Neural progenitor cell (in vitro differentiated cells): ENCODE measurements around the gene CMC1. TPM values are rescaled to one million over a fixed set of nuclear protein-coding genes. Genes with fewer than 3 reads are reported as not detected.

Source experiments
- DNase-seq: peaks from one replicate; pipeline ENCODE4 v3.0.0-alpha.2; 2016; ENCODE audit warnings: low spot score
- H2AFZ ChIP-seq: fragments of 200-600 bp; sonication (generic); replicated peaks from 2 replicates; pipeline ENCODE4 v1.6.1; 2016; ENCODE audit warnings: antibody characterized with exemption
- H3F3A ChIP-seq: fragments of 200-600 bp; sonication (generic); 2 replicates; pipeline ENCODE4 v1.6.1; 2016; ENCODE audit warnings: antibody characterized with exemption, low read depth
- H3K27ac ChIP-seq: fragments of 200-600 bp; sonication (generic); 2 replicates; pipeline ENCODE4 v1.5.1; 2016; ENCODE audit warnings: mild to moderate bottlenecking
- H3K27me3 ChIP-seq: fragments of 200-600 bp; sonication (generic); 2 replicates; pipeline ENCODE4 v1.6.1; 2016; ENCODE audit warnings: mild to moderate bottlenecking, moderate library complexity
- H3K36me3 ChIP-seq: fragments of 200-600 bp; sonication (generic); 2 replicates; pipeline ENCODE4 v1.5.1; 2016
- H3K4me1 ChIP-seq: fragments of 200-600 bp; sonication (generic); 2 replicates; pipeline ENCODE4 v1.6.1; 2016; ENCODE audit warnings: mixed run types
- H3K4me2 ChIP-seq: fragments of 200-600 bp; sonication (generic); 2 replicates; pipeline ENCODE4 v1.6.1; 2016
- H3K4me3 ChIP-seq: fragments of 200-600 bp; sonication (generic); 2 replicates; pipeline ENCODE4 v1.5.1; 2016
- H3K79me2 ChIP-seq: fragments of 200-600 bp; sonication (generic); 2 replicates; pipeline ENCODE4 v1.6.1; 2016; ENCODE audit warnings: low read depth
- H3K9ac ChIP-seq: fragments of 200-600 bp; sonication (generic); 2 replicates; pipeline ENCODE4 v1.6.1; 2016
- H3K9me3 ChIP-seq: fragments of 200-600 bp; sonication (generic); 2 replicates; pipeline ENCODE4 v1.5.1; 2016; ENCODE audit warnings: low read depth
- H4K20me1 ChIP-seq: fragments of 200-600 bp; sonication (generic); 2 replicates; pipeline ENCODE4 v1.6.1; 2016; ENCODE audit warnings: low read depth
- H3K27ac Mint-ChIP-seq: 3 replicates; pipeline ENCODE4 v1.8.0; 2021; ENCODE audit warnings: mixed read lengths
- H3K27me3 Mint-ChIP-seq: 2 replicates; pipeline ENCODE4 v1.8.0; 2022; ENCODE audit warnings: low read depth, mild to moderate bottlenecking, inconsistent platforms, moderate library complexity, mixed read lengths; ENCODE audit not compliant: insufficient read depth
- H3K36me3 Mint-ChIP-seq: 3 replicates; pipeline ENCODE4 v1.8.0; 2021; ENCODE audit warnings: mixed read lengths
- H3K4me1 Mint-ChIP-seq: 3 replicates; pipeline ENCODE4 v1.8.0; 2021; ENCODE audit warnings: mixed read lengths
- H3K4me3 Mint-ChIP-seq: 3 replicates; pipeline ENCODE4 v1.8.0; 2021; ENCODE audit warnings: mild to moderate bottlenecking, moderate library complexity, mixed read lengths
- H3K9me3 Mint-ChIP-seq: 3 replicates; pipeline ENCODE4 v1.8.0; 2020; ENCODE audit warnings: mixed read lengths
- EZH2 ChIP-seq: fragments of 200-600 bp; sonication (generic); IDR thresholded peaks from 2 replicates; pipeline ENCODE4 v1.6.1; 2017; ENCODE audit warnings: antibody characterized with exemption, mild to moderate bottlenecking, moderate library complexity
- EZH2phosphoT487 ChIP-seq: fragments of 200-600 bp; sonication (generic); IDR thresholded peaks from 2 replicates; pipeline ENCODE4 v1.6.1; 2017; ENCODE audit warnings: antibody characterized with exemption
- total RNA-seq: library from RNA; depleted of rRNA; stranded (reverse); fragments of >200 nt; gene quantifications from 2 replicates; pipeline ENCODE4 v1.2.3, GENCODE V29; 2015; ENCODE audit warnings: low replicate concordance
- TF ChIP-seq, protein P1 (sequence below): fragments of 200-600 bp; sonication (generic); IDR thresholded peaks from 2 replicates; pipeline ENCODE4 v1.5.1; 2017; ENCODE audit warnings: antibody characterized with exemption, mild to moderate bottlenecking

The CMC1 gene
- total RNA-seq, 1 donor from 2014 or later: 13.0 TPM

DNA sequence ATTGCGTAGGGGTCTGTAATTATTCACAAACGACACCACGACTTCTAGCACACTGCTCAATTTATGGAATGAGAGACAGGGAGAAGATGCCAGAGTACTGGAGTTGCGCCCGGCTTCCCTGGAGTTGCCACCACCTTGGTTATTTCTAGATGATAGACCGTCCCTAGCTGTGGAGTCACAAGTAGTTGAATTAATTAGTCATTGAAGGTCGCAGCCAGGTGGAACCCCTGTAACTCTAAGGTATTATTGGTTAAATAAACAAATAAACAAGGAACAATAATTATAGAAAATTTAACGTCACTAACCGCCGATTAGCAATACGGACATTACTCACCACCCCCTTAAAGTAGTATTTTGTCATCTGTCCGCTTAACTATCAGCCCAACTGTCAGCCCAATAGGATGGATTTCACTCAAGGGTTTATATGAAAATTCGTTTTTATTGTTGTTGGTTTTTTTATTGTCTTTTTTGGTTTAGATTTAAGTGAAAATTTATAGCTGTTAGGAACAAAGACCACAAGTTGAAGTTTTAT, 108.1 kb downstream of the CMC1 start:
- peaks cover 10% of the 10 kb centered on the region for H3K4me1 ChIP-seq
- TF ChIP-seq EZH2 (no peak), EZH2phosphoT487 (no peak)
- TF ChIP-seq, protein P1, sequence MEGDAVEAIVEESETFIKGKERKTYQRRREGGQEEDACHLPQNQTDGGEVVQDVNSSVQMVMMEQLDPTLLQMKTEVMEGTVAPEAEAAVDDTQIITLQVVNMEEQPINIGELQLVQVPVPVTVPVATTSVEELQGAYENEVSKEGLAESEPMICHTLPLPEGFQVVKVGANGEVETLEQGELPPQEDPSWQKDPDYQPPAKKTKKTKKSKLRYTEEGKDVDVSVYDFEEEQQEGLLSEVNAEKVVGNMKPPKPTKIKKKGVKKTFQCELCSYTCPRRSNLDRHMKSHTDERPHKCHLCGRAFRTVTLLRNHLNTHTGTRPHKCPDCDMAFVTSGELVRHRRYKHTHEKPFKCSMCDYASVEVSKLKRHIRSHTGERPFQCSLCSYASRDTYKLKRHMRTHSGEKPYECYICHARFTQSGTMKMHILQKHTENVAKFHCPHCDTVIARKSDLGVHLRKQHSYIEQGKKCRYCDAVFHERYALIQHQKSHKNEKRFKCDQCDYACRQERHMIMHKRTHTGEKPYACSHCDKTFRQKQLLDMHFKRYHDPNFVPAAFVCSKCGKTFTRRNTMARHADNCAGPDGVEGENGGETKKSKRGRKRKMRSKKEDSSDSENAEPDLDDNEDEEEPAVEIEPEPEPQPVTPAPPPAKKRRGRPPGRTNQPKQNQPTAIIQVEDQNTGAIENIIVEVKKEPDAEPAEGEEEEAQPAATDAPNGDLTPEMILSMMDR: no peak
- no peaks in the 10 kb centered on the region for H3K27me3 ChIP-seq
- H3K36me3 Mint-ChIP-seq: peaks cover 18% of the 10 kb centered on the region
- DNase-seq: no peak
- peaks cover 7% of the 10 kb centered on the region for H3K9me3 ChIP-seq
- peaks cover 46% of the 10 kb centered on the region for H3K79me2 ChIP-seq
- peak overlapping the region; percentile 95 for H3K4me3 Mint-ChIP-seq
- peaks cover 16% of the 10 kb centered on the region for H3F3A ChIP-seq
- peak overlapping the region; percentile 59 for H3K4me3 ChIP-seq
- H3K36me3 ChIP-seq: no peaks in the 10 kb centered on the region
- peak overlapping the region; percentile 95 for H3K27ac ChIP-seq
- peaks cover 4% of the 10 kb centered on the region for H3K27me3 Mint-ChIP-seq
- H3K4me1 Mint-ChIP-seq: peaks cover 34% of the 10 kb centered on the region
- peak overlapping the region; percentile 84 for H2AFZ ChIP-seq
- peaks cover 24% of the 10 kb centered on the region for H3K9me3 Mint-ChIP-seq
- peaks cover 9% of the 10 kb centered on the region for H4K20me1 ChIP-seq
- peak overlapping the region; percentile 88 for H3K4me2 ChIP-seq
- H3K9ac ChIP-seq: peak overlapping the region; percentile 43
- peak overlapping the region; percentile 99 for H3K27ac Mint-ChIP-seq

Other genes starting within 250 kb of the CMC1 start
- gene ZCWPW2, start 107.1 kb downstream of the CMC1 start, total RNA-seq: 0.60 and 0.87 TPM in 2 replicates
- gene AZI2, start 107.2 kb downstream of the CMC1 start, total RNA-seq: 61.2 and 74.0 TPM in 2 replicates